ENCODE measurements around the gene PHLPP1.

GRCh38 chr18:62781262-62781661 is 65.9 kb downstream of the PHLPP1 start:
- TF ChIP-seq RARB (CRISPR knock-in tag; IDR thresholded peaks at IDR 0.05) (no peak), ZFP30 (CRISPR knock-in tag; IDR thresholded peaks at IDR 0.05) (no peak), SNAI2 (CRISPR knock-in tag; IDR thresholded peaks at IDR 0.05) (no peak)

All from SK-N-SH treated with all-trans-retinoic acid at 6 μM for 48 hours (cell line).